SK-N-SH treated with all-trans-retinoic acid at 6 μM for 48 hours (cell line): ENCODE results near the gene POLDIP2.
A peak's percentile ranks its signal among the peaks of the same experiment; 100 is the strongest.

ENCODE experiments used
- ATAC-seq: fragments of 200-7000 bp; cut with Tn5 transposase; 3 replicates; pipeline ENCODE4 v1.9.1; 2020; ENCODE audit warnings: mild to moderate bottlenecking, moderate library complexity
- ARNTL ChIP-seq: fragments of 450-650 bp; formaldehyde crosslinking; IDR thresholded peaks from 2 replicates; pipeline ENCODE4 v1.5.0; 2020; ENCODE audit warnings: low read depth, mild to moderate bottlenecking, moderate library complexity, borderline replicate concordance
- BACH2 ChIP-seq: fragments of 250-450 bp; sonication (Bioruptor Pico); IDR thresholded peaks from 2 replicates; pipeline ENCODE4 v1.9.0; 2021; ENCODE audit warnings: mild to moderate bottlenecking, borderline replicate concordance
- CSDC2 ChIP-seq: fragments of 250-450 bp; sonication (Bioruptor Pico); IDR thresholded peaks from 2 replicates; pipeline ENCODE4 v1.5.0; 2020; ENCODE audit warnings: mild to moderate bottlenecking, moderate library complexity
- ESRRG ChIP-seq: fragments of 250-450 bp; sonication (Bioruptor Pico); IDR thresholded peaks from 2 replicates; pipeline ENCODE4 v1.6.1; 2021; ENCODE audit warnings: mild to moderate bottlenecking
- GLIS3 ChIP-seq: fragments of 250-450 bp; sonication (Bioruptor Pico); IDR thresholded peaks from 2 replicates; pipeline ENCODE4 v1.5.0; 2020; ENCODE audit warnings: mild to moderate bottlenecking, moderate library complexity
- ISL1 ChIP-seq: fragments of 250-450 bp; sonication (Bioruptor Pico); IDR thresholded peaks from 2 replicates; pipeline ENCODE4 v2.1.2; 2022; ENCODE audit warnings: mild to moderate bottlenecking, moderate library complexity
- PPARA ChIP-seq: fragments of 250-450 bp; sonication (Bioruptor Pico); IDR thresholded peaks from 2 replicates; pipeline ENCODE4 v1.5.0; 2020; ENCODE audit warnings: mild to moderate bottlenecking, borderline replicate concordance
- RARB ChIP-seq: fragments of 250-450 bp; sonication (Bioruptor Pico); IDR thresholded peaks from 2 replicates; pipeline ENCODE4 v1.8.0; 2021; ENCODE audit warnings: mild to moderate bottlenecking, moderate library complexity
- SNAI2 ChIP-seq: fragments of 250-450 bp; sonication (Bioruptor Pico); IDR thresholded peaks from 2 replicates; pipeline ENCODE4 v1.5.0; 2020; ENCODE audit warnings: mild to moderate bottlenecking, moderate library complexity
- TOX ChIP-seq: fragments of 250-450 bp; sonication (Bioruptor Pico); IDR thresholded peaks from 2 replicates; pipeline ENCODE4 v1.8.0; 2021; ENCODE audit warnings: mild to moderate bottlenecking, moderate library complexity, borderline replicate concordance
- ZC3H10 ChIP-seq: fragments of 250-450 bp; sonication (Bioruptor Pico); IDR thresholded peaks from 2 replicates; pipeline ENCODE4 v1.5.1; 2021; ENCODE audit warnings: mild to moderate bottlenecking, moderate library complexity
- ZFP3 ChIP-seq: fragments of 250-450 bp; sonication (Bioruptor Pico); IDR thresholded peaks from 2 replicates; pipeline ENCODE4 v1.5.0; 2020; ENCODE audit warnings: mild to moderate bottlenecking, moderate library complexity
- ZNF565 ChIP-seq: fragments of 450-650 bp; formaldehyde crosslinking; conservative IDR thresholded peaks from 2 replicates; pipeline ENCODE4 v1.5.0; 2020; ENCODE audit warnings: low read depth, mild to moderate bottlenecking, moderate library complexity
- ZNF70 ChIP-seq: fragments of 450-650 bp; formaldehyde crosslinking; IDR thresholded peaks from 2 replicates; pipeline ENCODE4 v1.5.0; 2020; ENCODE audit warnings: mild to moderate bottlenecking, moderate library complexity
- ZNF8 ChIP-seq: fragments of 450-650 bp; formaldehyde crosslinking; IDR thresholded peaks from 2 replicates; pipeline ENCODE4 v1.5.0; 2020; ENCODE audit warnings: mild to moderate bottlenecking, moderate library complexity
- TF ChIP-seq, protein P1 (sequence below): fragments of 250-450 bp; sonication (Bioruptor Pico); IDR thresholded peaks from 2 replicates; pipeline ENCODE4 v1.8.0; 2020; ENCODE audit warnings: mild to moderate bottlenecking, moderate library complexity, borderline replicate concordance
- TF ChIP-seq, protein P2 (sequence below): fragments of 250-450 bp; sonication (Bioruptor Pico); IDR thresholded peaks from 2 replicates; pipeline ENCODE4 v1.5.1; 2020; ENCODE audit warnings: low read depth, mild to moderate bottlenecking, moderate library complexity
- TF ChIP-seq, protein P3 (sequence below): fragments of 250-450 bp; sonication (Bioruptor Pico); IDR thresholded peaks from 2 replicates; pipeline ENCODE4 v1.5.0; 2020; ENCODE audit warnings: mild to moderate bottlenecking, moderate library complexity
- TF ChIP-seq, protein P4 (sequence below): fragments of 250-450 bp; sonication (Bioruptor Pico); IDR thresholded peaks from 2 replicates; pipeline ENCODE4 v1.8.0; 2021; ENCODE audit warnings: low read depth, mild to moderate bottlenecking, moderate library complexity, borderline replicate concordance

POLDIP2 gene

DNA sequence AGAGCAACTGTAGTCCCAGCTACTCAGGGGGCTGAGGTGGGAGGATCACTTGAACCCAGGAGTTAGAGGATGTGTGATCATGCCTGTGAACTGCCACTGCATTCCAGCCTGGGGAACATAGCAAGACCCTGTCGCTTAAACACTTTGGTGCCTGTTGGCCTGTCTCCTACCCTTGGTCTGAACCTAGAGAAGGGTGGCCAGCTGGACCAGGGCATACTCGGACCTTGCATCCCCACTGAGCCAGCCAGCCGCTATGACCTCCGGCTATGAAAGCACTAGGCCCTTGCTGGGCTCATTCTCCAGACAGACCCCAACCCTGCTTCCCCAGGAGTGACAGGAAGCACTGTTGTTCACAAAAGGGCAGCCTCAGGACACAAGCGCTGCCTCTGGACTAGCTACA, 26.7 kb downstream of the POLDIP2 start:
- TF ChIP-seq ARNTL (CRISPR knock-in tag) (no peak), RARB (CRISPR knock-in tag) (no peak), ZFP3 (CRISPR knock-in tag) (no peak), ZNF8 (CRISPR knock-in tag) (no peak), SNAI2 (CRISPR knock-in tag) (no peak), TOX (CRISPR knock-in tag) (no peak), ESRRG (CRISPR knock-in tag) (no peak)
- TF ChIP-seq, protein P1, sequence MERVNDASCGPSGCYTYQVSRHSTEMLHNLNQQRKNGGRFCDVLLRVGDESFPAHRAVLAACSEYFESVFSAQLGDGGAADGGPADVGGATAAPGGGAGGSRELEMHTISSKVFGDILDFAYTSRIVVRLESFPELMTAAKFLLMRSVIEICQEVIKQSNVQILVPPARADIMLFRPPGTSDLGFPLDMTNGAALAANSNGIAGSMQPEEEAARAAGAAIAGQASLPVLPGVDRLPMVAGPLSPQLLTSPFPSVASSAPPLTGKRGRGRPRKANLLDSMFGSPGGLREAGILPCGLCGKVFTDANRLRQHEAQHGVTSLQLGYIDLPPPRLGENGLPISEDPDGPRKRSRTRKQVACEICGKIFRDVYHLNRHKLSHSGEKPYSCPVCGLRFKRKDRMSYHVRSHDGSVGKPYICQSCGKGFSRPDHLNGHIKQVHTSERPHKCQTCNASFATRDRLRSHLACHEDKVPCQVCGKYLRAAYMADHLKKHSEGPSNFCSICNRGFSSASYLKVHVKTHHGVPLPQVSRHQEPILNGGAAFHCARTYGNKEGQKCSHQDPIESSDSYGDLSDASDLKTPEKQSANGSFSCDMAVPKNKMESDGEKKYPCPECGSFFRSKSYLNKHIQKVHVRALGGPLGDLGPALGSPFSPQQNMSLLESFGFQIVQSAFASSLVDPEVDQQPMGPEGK (CRISPR knock-in tag): no peak
- TF ChIP-seq, protein P2, sequence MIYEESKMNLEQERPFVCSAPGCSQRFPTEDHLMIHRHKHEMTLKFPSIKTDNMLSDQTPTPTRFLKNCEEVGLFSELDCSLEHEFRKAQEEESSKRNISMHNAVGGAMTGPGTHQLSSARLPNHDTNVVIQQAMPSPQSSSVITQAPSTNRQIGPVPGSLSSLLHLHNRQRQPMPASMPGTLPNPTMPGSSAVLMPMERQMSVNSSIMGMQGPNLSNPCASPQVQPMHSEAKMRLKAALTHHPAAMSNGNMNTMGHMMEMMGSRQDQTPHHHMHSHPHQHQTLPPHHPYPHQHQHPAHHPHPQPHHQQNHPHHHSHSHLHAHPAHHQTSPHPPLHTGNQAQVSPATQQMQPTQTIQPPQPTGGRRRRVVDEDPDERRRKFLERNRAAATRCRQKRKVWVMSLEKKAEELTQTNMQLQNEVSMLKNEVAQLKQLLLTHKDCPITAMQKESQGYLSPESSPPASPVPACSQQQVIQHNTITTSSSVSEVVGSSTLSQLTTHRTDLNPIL: no peak
- ATAC-seq: no peak

DNA sequence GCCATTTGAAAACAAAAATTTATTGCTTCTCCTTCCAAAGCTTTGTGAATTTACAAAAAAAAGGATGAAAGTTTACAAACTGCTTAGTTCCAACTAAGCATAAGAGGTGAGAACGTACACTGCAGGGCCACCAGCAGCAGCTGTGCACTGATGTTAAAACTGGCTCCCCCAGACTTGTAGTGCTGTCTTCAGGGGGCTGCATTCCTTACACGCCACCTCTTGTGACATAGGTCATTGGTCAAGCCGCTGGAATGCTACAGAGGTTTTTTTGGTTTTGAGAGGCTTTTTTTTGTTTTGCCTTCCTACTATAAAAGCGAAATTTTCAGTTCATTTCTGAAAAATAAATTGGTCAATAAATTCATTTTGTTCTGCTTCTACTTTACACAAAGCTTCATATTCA, 29.0 kb downstream of the POLDIP2 start:
- no peak for TF ChIP-seq ISL1 (CRISPR knock-in tag)
- no peak for TF ChIP-seq ZNF8 (CRISPR knock-in tag)
- no peak for TF ChIP-seq GLIS3
- ATAC-seq: no peak

DNA sequence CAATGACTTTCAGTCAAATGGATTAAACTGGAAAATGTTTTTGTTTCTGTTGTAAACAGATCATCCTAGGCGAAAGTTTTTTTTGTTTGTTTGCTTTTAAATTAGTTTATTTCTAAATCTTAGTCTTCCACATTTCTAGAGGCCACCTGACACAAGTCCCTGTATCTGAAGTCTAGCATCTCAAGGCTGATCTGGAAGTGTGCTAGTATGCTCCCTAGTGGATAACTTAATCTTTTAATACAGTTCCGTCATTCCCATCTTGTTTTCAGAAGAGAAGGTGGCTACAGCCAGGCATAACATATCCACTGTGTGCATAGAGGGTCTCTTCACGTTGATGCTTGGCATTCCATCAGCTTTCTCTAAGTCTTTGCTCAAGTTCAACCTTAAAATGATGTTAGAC, 29.6 kb downstream of the POLDIP2 start:
- peak; percentile 38; the same call in 1 of the 3 replicates for ATAC-seq
- no peak for TF ChIP-seq SNAI2 (CRISPR knock-in tag)
- no peak for TF ChIP-seq ISL1 (CRISPR knock-in tag)
- no peak for TF ChIP-seq ZNF565 (CRISPR knock-in tag)
- TF ChIP-seq, protein P3, sequence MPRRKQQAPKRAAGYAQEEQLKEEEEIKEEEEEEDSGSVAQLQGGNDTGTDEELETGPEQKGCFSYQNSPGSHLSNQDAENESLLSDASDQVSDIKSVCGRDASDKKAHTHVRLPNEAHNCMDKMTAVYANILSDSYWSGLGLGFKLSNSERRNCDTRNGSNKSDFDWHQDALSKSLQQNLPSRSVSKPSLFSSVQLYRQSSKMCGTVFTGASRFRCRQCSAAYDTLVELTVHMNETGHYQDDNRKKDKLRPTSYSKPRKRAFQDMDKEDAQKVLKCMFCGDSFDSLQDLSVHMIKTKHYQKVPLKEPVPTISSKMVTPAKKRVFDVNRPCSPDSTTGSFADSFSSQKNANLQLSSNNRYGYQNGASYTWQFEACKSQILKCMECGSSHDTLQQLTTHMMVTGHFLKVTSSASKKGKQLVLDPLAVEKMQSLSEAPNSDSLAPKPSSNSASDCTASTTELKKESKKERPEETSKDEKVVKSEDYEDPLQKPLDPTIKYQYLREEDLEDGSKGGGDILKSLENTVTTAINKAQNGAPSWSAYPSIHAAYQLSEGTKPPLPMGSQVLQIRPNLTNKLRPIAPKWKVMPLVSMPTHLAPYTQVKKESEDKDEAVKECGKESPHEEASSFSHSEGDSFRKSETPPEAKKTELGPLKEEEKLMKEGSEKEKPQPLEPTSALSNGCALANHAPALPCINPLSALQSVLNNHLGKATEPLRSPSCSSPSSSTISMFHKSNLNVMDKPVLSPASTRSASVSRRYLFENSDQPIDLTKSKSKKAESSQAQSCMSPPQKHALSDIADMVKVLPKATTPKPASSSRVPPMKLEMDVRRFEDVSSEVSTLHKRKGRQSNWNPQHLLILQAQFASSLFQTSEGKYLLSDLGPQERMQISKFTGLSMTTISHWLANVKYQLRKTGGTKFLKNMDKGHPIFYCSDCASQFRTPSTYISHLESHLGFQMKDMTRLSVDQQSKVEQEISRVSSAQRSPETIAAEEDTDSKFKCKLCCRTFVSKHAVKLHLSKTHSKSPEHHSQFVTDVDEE (CRISPR knock-in tag): no peak
- TF ChIP-seq ZFP3 (CRISPR knock-in tag): no peak
- TF ChIP-seq CSDC2 (CRISPR knock-in tag): no peak
- TF ChIP-seq, protein P2: no peak
- TF ChIP-seq, protein P4, sequence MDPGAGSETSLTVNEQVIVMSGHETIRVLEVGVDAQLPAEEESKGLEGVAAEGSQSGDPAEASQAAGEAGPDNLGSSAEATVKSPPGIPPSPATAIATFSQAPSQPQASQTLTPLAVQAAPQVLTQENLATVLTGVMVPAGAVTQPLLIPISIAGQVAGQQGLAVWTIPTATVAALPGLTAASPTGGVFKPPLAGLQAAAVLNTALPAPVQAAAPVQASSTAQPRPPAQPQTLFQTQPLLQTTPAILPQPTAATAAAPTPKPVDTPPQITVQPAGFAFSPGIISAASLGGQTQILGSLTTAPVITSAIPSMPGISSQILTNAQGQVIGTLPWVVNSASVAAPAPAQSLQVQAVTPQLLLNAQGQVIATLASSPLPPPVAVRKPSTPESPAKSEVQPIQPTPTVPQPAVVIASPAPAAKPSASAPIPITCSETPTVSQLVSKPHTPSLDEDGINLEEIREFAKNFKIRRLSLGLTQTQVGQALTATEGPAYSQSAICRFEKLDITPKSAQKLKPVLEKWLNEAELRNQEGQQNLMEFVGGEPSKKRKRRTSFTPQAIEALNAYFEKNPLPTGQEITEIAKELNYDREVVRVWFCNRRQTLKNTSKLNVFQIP: no peak

DNA sequence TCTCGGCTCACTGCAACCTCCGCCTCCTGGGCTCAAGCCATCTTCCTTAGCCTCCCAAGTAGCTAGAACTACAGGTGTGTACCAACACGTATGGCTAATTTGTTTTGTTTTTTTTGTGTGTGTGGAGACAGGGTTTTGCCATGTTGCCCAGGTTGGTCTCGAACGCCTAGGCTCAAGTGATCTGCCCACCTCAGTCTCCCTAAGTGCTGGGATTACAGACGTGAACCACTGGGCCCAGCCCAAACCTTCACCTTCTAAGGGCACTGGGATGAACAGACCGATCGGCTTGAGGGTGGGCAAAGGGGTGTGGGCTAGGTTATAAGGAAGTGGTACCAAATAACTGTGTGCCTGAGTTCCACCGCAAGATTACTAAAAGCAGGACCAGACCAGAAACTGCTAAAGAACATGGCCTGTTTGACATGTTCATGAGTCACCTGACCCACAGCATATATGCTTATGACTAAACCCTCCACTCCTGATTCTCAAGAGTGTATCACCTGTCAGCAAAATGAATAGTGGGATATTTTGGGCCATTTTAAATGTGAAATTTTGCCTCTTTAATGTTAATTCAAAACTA, 30.2 kb downstream of the POLDIP2 start:
- ATAC-seq: no peak
- TF ChIP-seq, protein P4: no peak
- TF ChIP-seq ZNF70 (CRISPR knock-in tag) (no peak), PPARA (CRISPR knock-in tag) (no peak), GLIS3 (no peak), BACH2 (no peak), ZC3H10 (no peak), ZNF565 (CRISPR knock-in tag) (no peak)
